Activated CD4-positive, alpha-beta T cell treated with anti-CD3 and anti-CD28 coated beads, Interleukin-2, amount 50 U/mL, for 4 hours (primary cell): ENCODE data around the gene TP53I11.

Experiments
- DNase-seq, 2 experiments: peaks; one replicate each; pipeline ENCODE4 v3.0.0-alpha.2; 2020

The TP53I11 gene

GRCh38 chr11:44978274-44978960, 27.7 kb upstream of the TP53I11 start:
- DNase-seq = no peak

GRCh38 chr11:44977493-44977984, 26.9 kb upstream of the TP53I11 start:
- no peak for DNase-seq

GRCh38 chr11:44976576-44976975, 25.9 kb upstream of the TP53I11 start:
- no peak for DNase-seq

- DNase-seq = no peak
Observed at GRCh38 chr11:44974402-44975000, 23.8 kb upstream of the TP53I11 start.

- DNase-seq = no peak
Observed at GRCh38 chr11:44973632-44974401, 23.1 kb upstream of the TP53I11 start.

GRCh38 chr11:44972746-44973435, 22.2 kb upstream of the TP53I11 start:
- DNase-seq = no peak

- no peak for DNase-seq
Observed at GRCh38 chr11:44971185-44971584, 20.5 kb upstream of the TP53I11 start.

GRCh38 chr11:44970293-44970692, 19.6 kb upstream of the TP53I11 start:
- no peak for DNase-seq

GRCh38 chr11:44969651-44970252, 19.1 kb upstream of the TP53I11 start:
- no peak for DNase-seq

- DNase-seq = no peak
Observed at GRCh38 chr11:44968510-44968909, 17.8 kb upstream of the TP53I11 start.

- DNase-seq = no peak
Observed at GRCh38 chr11:44967930-44968496, 17.3 kb upstream of the TP53I11 start.

- DNase-seq = no peak
Observed at GRCh38 chr11:44966694-44967093, 16.0 kb upstream of the TP53I11 start.

- no peak for DNase-seq
Observed at GRCh38 chr11:44964526-44965209, 14.0 kb upstream of the TP53I11 start.

GRCh38 chr11:44963948-44964347, 13.3 kb upstream of the TP53I11 start:
- no peak for DNase-seq

GRCh38 chr11:44963136-44963535, 12.5 kb upstream of the TP53I11 start:
- no peak for DNase-seq

- no peak for DNase-seq
Observed at GRCh38 chr11:44962464-44962863, 11.8 kb upstream of the TP53I11 start.

- no peak for DNase-seq
Observed at GRCh38 chr11:44960200-44960845, 9.6 kb upstream of the TP53I11 start.

GRCh38 chr11:44959064-44959463, 8.4 kb upstream of the TP53I11 start:
- no peak for DNase-seq

GRCh38 chr11:44957776-44958564, 7.3 kb upstream of the TP53I11 start:
- no peak for DNase-seq

GRCh38 chr11:44957040-44957515, 6.4 kb upstream of the TP53I11 start:
- no peak for DNase-seq
